Activated CD8-positive, alpha-beta memory T cell treated with anti-CD3 and anti-CD28 coated beads for 1 hour (primary cell): ENCODE measurements around the gene ARID4B.
"Not testable (repeated sequence)": the region's sequence is repeated elsewhere in the genome, so short reads cannot be mapped to it uniquely, and the experiment has no call there.

Source experiments
- DNase-seq, 2 donors: peaks; one replicate each; pipeline ENCODE4 v3.0.0-alpha.2; 2020; ENCODE audit warnings: low read depth in 1 of 2; ENCODE audit errors: extremely low read depth in 1 of 2

The ARID4B gene, protein sequence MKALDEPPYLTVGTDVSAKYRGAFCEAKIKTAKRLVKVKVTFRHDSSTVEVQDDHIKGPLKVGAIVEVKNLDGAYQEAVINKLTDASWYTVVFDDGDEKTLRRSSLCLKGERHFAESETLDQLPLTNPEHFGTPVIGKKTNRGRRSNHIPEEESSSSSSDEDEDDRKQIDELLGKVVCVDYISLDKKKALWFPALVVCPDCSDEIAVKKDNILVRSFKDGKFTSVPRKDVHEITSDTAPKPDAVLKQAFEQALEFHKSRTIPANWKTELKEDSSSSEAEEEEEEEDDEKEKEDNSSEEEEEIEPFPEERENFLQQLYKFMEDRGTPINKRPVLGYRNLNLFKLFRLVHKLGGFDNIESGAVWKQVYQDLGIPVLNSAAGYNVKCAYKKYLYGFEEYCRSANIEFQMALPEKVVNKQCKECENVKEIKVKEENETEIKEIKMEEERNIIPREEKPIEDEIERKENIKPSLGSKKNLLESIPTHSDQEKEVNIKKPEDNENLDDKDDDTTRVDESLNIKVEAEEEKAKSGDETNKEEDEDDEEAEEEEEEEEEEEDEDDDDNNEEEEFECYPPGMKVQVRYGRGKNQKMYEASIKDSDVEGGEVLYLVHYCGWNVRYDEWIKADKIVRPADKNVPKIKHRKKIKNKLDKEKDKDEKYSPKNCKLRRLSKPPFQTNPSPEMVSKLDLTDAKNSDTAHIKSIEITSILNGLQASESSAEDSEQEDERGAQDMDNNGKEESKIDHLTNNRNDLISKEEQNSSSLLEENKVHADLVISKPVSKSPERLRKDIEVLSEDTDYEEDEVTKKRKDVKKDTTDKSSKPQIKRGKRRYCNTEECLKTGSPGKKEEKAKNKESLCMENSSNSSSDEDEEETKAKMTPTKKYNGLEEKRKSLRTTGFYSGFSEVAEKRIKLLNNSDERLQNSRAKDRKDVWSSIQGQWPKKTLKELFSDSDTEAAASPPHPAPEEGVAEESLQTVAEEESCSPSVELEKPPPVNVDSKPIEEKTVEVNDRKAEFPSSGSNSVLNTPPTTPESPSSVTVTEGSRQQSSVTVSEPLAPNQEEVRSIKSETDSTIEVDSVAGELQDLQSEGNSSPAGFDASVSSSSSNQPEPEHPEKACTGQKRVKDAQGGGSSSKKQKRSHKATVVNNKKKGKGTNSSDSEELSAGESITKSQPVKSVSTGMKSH (N-terminal part only)

DNA sequence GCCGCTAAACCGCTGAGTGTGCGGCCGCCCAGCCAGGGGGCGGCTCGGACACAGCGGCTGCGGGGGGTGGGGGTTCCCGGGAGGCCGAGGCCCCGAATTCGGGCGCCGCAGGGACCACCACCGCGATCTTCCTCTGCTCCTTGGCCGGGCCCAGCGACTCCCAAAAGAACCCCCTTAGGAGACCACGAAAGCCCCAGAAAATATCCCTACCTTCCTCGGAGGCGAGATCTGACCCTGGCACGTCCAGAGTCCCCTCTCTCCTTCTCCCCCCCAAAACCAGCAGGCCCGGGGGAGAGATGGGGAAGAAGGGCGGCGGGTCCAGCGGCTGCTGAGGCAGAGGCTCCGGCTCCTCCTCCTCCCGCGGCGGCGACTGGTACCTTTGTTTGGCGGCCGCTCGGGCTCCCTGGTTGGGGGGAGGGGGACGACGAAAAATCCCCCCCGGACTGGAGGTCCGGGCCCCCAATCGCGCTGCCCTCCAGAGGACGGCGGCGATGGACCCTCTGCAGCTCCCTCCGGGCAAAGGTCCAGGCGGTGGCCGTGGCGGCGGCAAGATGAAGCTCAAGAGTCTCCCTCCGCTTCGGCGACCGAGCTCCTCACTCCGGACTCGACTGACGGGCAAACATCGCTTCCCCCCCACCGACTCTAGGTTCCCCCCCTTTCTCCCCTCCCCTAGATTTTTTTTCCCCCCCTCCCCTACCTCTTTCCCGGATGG, at the start of gene ARID4B:
Gene ARID4B, minus strand, starts transcription at position 621 of the 712 bp plus-strand sequence. CDS start 1,260 bp downstream, outside the sequence.
- DNase-seq = peak in 1 of 2 donors; percentile 46

DNA sequence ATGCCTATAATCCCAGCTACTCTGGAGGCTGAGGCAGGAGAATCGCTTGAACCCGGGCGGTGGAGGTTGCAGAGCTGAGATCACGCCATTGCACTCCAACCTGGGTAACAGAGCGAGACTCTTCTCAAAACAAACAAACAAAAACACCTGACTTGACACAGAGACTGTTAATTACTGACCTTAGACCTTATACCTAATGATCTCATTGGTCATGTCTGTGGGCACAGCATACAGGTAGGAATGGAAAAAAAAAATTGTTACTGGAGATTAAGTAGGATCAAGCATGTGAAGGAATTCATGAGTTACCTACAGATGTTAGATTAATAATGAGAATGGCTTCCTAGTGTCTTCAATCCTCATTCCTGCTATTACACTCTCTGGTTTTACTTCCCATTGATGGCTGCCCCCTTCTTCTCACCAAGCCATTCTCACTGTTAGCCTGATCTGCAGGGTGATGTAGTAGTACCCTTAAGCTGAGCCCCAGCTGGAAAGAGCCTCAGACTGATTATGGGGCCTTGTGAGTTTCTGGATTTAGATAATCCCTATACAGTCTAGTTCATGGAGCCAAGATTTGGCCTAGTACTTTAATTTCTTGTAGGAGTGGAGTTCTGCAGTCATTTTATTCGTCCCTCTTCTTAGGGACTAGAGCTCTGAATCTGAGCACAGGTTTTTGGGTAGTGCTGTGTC, 48.1 kb upstream of the ARID4B start:
- DNase-seq = no peak

DNA sequence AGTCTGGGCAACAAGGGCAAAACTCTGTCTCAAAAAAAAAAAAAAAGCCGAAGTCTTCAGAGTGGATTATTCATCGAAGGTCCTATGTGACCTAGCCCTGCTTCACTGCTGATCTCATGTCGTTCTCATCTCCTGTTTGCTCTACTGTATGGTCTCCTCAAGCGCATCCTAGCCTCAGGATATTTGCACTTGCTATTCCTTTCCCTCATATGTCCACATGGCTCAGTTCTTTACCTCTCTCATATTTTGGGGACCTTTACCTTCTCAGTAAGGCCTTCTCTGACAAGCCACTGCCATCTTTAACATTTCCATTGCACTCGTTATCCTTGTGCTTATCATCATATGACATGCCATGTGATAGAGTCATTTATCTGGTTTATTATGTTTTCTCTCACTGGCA, 41.8 kb upstream of the ARID4B start:
- DNase-seq = no peak

DNA sequence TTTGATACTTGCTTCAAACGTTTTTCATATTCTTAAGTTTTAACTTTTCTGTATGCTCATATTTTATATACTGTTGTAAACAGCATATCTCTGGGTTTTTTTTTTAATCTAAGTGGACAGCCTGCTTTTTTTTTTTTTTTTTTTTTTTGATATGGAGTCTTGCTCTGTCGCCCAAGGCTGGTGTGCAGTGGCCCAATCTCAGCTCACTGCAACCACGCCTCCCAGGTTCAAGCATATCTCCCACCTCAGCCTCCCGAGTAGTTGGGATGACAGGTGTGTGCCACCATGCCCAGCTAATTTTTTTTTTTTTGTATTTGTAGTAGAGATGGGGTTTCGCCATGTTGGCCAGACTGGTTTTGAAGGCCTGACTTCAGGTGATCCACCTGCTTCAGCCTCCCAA, 40.4 kb upstream of the ARID4B start:
- no peak for DNase-seq

DNA sequence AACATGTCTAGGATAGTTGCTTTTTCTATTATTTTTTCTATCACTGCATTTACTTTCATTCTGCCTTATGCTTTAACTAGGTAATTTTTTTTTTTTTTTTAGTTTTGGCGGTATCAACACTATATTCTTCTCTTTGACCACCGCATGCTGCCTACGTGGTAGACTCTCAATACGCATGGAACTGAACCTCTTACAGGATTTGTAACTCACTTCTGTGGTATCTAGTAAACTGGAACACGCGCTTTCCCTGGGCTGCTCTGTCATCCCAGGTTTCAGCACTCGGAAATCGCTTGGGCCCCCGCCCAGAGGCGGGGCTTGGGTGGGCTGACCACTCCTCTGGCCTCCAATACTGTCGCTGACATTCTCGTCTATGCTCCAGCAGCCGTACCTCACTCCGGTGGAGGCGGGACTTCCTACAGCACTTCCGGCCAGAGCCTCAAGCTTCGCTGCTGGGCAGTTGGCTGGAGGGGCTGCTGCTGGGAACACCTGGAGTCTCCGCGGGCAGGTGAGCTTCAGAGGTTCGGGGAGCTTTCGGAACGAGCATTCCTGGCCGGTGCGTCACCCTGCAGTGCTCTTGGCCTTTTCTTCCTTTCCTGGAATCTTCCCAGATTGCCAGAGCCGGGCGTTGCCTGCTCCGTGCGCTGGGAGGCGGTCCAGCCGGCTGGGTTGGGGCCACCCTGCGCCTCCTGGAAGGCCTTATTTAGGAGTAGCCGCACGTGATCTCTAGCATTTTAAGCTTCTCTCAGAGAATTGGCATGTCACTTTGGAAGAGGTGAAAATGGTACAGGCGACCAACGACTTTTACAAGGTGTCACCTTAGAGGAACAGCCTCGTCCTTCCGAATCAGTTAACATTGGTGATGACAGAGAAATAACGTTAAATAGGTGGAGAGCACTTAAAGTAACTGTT, 39.3 kb upstream of the ARID4B start, which contains the start of gene TBCE:
Gene TBCE, plus strand, starts transcription at position 428 of the 909 bp plus-strand sequence. CDS start 12,623 bp downstream, outside the sequence.
- peak; percentile 38 to 65 for DNase-seq

DNA sequence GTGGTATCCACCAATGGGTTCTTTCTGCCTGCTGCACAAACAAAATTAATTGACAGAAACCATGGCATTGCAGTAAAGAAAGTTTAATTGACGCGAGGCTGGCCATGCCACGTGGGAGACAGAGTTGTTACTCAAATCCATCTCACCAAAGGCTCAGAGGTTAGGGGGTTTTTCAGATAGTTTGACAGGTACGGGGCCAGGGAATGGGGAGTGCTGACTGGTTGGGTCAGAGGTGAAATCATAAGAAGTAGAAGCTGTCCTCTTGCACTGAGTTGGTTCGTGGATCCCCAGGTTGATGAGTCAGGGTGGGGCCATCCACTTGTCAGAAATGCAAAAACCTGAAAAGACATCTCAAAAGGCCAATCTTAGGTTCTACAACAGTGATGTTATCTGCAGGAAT, 38.3 kb upstream of the ARID4B start:
- DNase-seq = no peak

DNA sequence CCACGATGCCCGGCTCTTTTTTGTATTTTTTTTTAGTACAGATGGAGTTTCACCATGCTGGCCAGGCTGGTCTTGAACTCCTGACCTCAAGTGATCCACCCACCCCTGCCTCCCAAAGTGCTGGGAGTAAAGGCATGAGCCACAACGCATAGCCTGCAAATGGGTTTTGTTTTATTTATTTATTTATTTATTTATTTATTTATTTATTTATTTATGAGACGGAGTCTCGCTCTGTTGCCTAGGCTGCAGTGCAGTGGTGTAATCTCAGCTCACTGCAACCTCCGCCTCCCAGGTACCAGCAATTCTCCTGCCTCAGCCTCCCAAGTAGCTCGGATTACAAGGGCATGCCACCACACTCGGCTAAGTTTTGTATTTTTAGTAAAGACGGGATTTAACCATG, 36.2 kb upstream of the ARID4B start:
- not testable (repeated sequence) for DNase-seq

DNA sequence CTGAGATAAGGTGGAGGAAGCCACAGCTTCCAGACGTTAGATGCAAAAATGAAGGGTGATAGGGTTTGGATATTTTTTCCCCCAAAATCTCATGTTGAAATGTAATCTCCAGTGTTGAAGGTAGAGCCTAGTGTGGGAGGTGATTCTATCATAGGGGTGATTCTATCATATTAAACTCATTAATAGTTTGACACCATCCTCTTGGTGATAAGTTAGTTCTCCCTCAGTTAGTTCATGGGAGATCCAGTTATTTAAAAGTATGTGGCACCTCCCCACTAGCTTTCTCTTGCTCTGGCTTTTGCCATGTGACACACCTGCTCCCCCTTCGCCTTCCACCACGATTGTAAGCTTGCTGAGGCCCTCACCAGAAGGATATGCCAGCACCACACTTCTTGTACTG, 30.9 kb upstream of the ARID4B start:
- DNase-seq = no peak

DNA sequence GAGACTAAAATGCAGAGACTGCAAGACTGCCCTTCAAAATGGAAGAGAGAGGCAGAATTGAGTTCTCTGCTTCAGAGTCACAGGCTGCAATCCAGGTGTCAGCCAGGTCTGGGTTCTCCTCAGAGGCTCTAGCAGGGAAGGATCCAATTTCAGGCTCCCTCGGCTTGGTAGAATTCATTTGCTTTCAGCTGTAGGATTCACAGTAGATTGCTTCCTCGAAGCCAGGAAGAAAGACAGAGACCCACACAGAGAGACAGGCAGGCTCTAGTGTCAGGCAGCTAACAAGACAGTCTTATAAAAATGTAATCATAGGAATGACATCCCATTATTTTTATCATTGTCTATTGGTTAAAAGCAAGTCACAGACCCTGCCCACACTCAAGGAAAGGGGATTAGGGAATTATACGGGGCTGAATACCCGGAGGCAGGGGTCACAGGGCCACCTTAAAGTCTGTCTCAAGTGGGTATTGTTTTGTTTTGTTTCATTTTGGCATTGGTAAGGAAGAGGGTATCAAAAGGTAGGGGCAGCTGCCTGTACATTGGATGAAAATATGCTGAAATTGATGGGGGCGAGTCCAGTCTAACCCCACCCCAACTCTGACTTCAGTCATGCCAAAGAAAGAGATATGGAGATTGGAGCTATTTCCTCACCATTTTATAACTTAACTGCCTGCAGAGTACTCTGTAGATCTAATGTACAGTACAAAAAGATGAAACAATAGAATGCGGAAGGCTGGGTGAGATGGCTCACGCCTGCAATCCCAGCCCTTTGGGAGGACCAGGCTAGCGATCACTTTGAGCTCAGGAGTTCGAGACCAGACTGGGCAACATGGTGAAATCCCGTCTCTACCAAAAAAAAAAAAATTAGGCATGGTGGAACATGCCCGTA, 29.8 kb upstream of the ARID4B start:
- no peak for DNase-seq

DNA sequence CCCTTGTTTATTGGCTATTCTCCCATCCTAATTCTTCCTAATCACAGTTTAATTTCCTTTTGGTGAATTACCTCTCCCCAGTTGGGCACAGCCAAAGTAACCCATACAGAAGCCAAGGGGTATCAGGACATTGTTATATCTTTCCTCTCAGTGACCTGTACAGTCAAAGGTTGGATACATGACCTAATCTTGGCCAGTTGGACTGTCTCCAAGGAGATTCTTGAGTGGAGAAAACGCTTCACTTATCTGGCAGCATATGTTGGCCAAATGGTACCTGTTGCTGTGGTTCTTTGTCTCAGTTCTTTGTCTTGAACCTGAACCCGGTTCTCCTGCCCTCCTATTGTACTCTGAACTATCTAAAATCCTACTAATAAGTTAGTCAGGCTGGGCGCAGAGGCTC, 23.9 kb upstream of the ARID4B start:
- DNase-seq = no peak

DNA sequence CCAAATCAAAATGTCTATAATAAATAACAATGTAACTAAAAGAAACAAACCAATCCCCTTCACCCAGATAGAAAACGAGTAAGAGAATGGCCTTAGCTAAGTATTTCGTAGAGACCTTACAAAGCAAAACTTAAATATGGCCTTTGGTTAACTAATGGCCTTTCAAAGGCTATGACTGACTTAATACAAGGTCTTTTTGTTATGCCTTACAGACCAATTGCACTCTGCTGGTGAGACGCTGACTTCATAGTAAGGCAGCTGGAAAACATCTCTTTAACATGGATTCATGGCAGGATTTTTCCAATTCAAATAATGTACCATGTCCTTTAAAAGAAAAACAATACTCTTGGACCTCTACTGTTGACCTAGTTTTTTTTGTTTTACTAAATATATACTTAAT, 23.5 kb upstream of the ARID4B start:
- DNase-seq = no peak

DNA sequence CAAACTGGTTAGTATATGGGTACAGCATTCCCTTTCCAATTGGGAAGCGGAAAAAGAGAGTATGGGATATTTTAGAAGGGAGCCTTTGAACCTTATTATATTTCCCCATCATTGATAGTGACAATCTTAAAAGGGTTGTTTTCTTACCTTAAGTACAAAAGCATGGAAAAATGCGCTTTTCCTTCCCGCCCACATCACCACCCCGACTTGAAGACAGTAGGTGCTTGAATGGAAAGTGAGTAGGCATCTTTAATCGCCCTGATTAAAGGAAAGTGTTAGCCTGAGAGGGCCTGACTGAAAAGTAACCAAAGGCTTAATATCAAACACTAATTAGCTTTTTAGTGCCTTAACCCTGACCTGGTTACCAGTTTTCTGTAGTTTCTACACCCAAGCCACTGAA, 15.7 kb upstream of the ARID4B start:
- DNase-seq = no peak

DNA sequence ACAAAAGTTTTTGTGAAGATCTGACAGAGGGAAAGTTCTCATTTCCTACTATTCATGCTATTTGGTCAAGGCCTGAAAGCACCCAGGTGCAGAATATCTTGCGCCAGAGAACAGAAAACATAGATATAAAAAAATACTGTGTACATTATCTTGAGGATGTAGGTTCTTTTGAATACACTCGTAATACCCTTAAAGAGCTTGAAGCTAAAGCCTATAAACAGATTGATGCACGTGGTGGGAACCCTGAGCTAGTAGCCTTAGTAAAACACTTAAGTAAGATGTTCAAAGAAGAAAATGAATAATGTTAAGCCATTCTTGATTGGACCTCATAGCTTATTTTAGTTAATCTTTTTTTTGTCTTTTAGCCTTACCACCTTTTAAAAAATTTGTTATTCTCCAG, 14.5 kb upstream of the ARID4B start:
- DNase-seq = no peak

DNA sequence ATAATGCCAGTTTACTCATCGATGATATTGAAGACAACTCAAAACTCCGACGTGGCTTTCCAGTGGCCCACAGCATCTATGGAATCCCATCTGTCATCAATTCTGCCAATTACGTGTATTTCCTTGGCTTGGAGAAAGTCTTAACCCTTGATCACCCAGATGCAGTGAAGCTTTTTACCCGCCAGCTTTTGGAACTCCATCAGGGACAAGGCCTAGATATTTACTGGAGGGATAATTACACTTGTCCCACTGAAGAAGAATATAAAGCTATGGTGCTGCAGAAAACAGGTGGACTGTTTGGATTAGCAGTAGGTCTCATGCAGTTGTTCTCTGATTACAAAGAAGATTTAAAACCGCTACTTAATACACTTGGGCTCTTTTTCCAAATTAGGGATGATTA, 14.1 kb upstream of the ARID4B start:
- no peak for DNase-seq

DNA sequence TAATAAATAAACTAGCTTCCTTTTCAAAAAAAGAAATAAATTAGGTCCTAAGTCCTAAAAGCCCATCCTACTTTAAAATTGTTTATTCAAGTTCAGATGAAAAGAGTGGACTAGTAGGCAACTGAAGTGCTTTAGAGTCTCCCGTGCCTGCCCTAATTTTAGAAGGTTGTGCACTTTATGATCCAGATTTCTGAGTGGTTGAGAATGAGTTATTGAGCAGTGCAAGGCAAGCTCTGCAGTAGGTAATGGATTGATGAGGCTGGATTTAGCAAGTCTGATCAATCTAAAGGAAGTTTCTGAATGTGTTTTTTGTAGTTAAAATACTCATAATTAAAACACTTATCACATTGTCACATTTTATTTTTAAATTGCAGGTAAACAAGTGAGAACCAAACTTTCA, 13.4 kb upstream of the ARID4B start:
- no peak for DNase-seq

DNA sequence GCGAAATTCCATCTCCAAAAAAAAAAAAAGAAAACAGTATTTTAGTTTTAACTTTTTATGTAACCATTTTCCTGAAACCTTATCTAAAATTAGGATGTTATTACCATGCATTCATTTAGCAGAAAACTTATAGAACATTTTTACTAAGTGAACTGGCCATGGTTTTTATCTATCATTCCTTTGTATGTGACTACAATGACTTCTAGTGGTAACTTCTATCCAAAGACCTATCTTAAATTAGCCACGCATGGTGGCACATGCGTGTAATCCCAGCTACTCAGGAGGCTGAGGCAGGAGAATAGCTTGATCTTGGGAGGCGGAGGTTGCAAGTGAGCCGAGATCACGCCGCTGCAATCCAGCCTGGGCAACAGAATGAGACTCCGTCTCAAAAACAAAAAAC, 11.8 kb upstream of the ARID4B start:
- no peak for DNase-seq

DNA sequence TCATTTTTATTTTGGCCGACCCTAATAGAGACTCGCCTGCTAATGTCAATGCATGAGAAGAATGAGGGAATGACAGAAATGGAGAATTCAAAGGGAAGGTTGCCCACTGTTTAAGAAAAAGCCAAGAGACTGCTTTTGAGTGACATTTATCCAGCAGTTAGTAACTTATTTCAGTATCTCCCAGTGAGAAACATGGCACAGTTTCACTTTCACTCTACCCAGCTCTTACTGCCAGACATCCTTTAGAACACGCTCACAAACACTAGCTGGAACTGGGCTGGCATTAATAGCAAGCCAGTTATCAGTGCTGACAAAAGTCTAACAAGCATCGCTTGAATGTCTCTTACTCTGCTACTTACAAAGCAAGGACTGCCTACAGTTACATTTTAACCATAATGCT, 8.9 kb upstream of the ARID4B start:
- no peak for DNase-seq

DNA sequence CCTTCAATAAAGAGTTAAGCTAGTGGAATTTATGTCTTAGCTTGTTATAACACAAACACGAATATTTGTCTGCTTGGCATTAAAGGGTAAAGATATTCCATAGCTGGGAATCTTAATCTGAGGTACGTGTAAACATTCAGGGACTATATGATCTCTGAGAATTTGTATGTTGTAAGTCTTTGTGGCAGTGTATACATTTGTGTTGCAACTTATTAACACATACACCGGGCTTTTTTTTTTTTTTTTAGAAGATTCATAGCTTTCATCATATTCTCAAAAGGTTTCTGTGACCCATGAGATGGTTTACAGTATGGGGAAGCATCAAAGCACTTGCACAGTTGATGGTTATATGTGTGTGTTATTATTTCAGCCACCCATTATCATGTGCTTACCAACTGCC, 3.4 kb upstream of the ARID4B start:
- no peak for DNase-seq
